Measurements from ENCODE around the gene APMAP.

DNA sequence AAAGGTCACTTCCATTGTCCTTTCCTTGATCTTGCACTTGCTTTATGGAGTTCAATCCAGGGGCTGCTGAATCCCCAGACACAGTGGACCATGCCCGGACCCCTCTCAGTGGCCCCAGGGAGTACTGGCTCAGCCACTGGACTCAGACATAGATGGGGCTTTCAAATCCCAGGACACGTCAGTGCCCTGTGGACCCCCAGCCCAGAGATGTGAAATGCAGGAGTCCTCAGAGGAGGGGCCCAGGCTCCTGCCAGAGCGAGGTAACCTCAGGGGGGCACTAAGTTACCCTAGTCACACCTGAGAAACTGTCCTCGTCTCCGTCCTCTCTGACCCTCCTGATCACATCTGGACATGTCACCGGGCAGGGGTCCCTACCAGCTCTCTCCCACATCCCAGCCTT is 18.7 kb upstream of the APMAP start:
- TF ChIP-seq RAD21 (IDR thresholded peaks at IDR 0.05) (no peak), EGR1 (IDR thresholded peaks at IDR 0.05; ENCODE audit: low read depth in 2 of 2) (no peak), JUND (IDR thresholded peaks at IDR 0.05) (no peak), FOXA1 (IDR thresholded peaks at IDR 0.05) (no peak), TAF1 (conservative IDR thresholded peaks at IDR 0.05) (no peak), GABPA (IDR thresholded peaks at IDR 0.05 in 1 of 2, conservative IDR thresholded peaks at IDR 0.05 in 1 of 2) (no peak), YY1 (IDR thresholded peaks at IDR 0.05) (no peak), RXRA (IDR thresholded peaks at IDR 0.05) (no peak), SP1 (IDR thresholded peaks at IDR 0.05) (no peak)
- TF ChIP-seq, protein P1, sequence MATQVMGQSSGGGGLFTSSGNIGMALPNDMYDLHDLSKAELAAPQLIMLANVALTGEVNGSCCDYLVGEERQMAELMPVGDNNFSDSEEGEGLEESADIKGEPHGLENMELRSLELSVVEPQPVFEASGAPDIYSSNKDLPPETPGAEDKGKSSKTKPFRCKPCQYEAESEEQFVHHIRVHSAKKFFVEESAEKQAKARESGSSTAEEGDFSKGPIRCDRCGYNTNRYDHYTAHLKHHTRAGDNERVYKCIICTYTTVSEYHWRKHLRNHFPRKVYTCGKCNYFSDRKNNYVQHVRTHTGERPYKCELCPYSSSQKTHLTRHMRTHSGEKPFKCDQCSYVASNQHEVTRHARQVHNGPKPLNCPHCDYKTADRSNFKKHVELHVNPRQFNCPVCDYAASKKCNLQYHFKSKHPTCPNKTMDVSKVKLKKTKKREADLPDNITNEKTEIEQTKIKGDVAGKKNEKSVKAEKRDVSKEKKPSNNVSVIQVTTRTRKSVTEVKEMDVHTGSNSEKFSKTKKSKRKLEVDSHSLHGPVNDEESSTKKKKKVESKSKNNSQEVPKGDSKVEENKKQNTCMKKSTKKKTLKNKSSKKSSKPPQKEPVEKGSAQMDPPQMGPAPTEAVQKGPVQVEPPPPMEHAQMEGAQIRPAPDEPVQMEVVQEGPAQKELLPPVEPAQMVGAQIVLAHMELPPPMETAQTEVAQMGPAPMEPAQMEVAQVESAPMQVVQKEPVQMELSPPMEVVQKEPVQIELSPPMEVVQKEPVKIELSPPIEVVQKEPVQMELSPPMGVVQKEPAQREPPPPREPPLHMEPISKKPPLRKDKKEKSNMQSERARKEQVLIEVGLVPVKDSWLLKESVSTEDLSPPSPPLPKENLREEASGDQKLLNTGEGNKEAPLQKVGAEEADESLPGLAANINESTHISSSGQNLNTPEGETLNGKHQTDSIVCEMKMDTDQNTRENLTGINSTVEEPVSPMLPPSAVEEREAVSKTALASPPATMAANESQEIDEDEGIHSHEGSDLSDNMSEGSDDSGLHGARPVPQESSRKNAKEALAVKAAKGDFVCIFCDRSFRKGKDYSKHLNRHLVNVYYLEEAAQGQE (IDR thresholded peaks at IDR 0.05): no peak
- TF ChIP-seq, protein P2, sequence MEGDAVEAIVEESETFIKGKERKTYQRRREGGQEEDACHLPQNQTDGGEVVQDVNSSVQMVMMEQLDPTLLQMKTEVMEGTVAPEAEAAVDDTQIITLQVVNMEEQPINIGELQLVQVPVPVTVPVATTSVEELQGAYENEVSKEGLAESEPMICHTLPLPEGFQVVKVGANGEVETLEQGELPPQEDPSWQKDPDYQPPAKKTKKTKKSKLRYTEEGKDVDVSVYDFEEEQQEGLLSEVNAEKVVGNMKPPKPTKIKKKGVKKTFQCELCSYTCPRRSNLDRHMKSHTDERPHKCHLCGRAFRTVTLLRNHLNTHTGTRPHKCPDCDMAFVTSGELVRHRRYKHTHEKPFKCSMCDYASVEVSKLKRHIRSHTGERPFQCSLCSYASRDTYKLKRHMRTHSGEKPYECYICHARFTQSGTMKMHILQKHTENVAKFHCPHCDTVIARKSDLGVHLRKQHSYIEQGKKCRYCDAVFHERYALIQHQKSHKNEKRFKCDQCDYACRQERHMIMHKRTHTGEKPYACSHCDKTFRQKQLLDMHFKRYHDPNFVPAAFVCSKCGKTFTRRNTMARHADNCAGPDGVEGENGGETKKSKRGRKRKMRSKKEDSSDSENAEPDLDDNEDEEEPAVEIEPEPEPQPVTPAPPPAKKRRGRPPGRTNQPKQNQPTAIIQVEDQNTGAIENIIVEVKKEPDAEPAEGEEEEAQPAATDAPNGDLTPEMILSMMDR (IDR thresholded peaks at IDR 0.05; ENCODE audit: low read depth, low read length, missing input control): no peak
- TF ChIP-seq, protein P3, sequence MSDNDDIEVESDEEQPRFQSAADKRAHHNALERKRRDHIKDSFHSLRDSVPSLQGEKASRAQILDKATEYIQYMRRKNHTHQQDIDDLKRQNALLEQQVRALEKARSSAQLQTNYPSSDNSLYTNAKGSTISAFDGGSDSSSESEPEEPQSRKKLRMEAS (IDR thresholded peaks at IDR 0.05): no peak
- TF ChIP-seq, protein P4, sequence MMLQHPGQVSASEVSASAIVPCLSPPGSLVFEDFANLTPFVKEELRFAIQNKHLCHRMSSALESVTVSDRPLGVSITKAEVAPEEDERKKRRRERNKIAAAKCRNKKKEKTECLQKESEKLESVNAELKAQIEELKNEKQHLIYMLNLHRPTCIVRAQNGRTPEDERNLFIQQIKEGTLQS (IDR thresholded peaks at IDR 0.05): no peak
- TF ChIP-seq, protein P5, sequence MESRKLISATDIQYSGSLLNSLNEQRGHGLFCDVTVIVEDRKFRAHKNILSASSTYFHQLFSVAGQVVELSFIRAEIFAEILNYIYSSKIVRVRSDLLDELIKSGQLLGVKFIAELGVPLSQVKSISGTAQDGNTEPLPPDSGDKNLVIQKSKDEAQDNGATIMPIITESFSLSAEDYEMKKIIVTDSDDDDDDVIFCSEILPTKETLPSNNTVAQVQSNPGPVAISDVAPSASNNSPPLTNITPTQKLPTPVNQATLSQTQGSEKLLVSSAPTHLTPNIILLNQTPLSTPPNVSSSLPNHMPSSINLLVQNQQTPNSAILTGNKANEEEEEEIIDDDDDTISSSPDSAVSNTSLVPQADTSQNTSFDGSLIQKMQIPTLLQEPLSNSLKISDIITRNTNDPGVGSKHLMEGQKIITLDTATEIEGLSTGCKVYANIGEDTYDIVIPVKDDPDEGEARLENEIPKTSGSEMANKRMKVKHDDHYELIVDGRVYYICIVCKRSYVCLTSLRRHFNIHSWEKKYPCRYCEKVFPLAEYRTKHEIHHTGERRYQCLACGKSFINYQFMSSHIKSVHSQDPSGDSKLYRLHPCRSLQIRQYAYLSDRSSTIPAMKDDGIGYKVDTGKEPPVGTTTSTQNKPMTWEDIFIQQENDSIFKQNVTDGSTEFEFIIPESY (IDR thresholded peaks at IDR 0.05): no peak

All from liver (tissue), 3 donors.